ENCODE measurements around the gene FAM131B.

The FAM131B gene

DNA sequence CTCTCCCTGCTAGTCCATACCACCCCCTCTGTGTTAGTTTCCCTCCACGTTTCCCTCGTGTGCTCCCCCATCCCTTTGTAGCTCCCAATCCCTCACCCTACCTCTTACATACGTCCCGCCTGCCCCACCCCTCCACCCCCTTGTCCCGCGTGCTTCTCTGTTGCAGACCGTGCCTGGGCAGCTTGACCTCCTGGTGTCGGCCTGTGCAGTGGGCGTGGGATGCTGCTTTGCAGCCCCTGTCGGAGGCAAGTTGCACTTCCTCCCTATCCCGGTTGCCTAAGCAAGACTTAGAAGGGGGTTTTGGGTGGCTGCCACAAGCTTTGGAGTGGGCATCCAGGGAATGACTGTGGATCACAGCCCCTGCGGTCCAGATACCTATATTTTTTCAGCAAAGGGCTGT lies 38.9 kb downstream of the FAM131B start:
- TF ChIP-seq, protein P1, sequence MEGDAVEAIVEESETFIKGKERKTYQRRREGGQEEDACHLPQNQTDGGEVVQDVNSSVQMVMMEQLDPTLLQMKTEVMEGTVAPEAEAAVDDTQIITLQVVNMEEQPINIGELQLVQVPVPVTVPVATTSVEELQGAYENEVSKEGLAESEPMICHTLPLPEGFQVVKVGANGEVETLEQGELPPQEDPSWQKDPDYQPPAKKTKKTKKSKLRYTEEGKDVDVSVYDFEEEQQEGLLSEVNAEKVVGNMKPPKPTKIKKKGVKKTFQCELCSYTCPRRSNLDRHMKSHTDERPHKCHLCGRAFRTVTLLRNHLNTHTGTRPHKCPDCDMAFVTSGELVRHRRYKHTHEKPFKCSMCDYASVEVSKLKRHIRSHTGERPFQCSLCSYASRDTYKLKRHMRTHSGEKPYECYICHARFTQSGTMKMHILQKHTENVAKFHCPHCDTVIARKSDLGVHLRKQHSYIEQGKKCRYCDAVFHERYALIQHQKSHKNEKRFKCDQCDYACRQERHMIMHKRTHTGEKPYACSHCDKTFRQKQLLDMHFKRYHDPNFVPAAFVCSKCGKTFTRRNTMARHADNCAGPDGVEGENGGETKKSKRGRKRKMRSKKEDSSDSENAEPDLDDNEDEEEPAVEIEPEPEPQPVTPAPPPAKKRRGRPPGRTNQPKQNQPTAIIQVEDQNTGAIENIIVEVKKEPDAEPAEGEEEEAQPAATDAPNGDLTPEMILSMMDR (IDR thresholded peaks at IDR 0.05; ENCODE audit: insufficient read depth, low read length, missing control alignments), result no peak
- no peak for DNase-seq (ENCODE audit: low read depth, low spot score)
- ChIA-PET CTCF (no interaction called here), POLR2A (no interaction called here)
- H3K4me3 ChIP-seq (ENCODE audit: low read depth, low read length), result no peak overlapping the region

DNA sequence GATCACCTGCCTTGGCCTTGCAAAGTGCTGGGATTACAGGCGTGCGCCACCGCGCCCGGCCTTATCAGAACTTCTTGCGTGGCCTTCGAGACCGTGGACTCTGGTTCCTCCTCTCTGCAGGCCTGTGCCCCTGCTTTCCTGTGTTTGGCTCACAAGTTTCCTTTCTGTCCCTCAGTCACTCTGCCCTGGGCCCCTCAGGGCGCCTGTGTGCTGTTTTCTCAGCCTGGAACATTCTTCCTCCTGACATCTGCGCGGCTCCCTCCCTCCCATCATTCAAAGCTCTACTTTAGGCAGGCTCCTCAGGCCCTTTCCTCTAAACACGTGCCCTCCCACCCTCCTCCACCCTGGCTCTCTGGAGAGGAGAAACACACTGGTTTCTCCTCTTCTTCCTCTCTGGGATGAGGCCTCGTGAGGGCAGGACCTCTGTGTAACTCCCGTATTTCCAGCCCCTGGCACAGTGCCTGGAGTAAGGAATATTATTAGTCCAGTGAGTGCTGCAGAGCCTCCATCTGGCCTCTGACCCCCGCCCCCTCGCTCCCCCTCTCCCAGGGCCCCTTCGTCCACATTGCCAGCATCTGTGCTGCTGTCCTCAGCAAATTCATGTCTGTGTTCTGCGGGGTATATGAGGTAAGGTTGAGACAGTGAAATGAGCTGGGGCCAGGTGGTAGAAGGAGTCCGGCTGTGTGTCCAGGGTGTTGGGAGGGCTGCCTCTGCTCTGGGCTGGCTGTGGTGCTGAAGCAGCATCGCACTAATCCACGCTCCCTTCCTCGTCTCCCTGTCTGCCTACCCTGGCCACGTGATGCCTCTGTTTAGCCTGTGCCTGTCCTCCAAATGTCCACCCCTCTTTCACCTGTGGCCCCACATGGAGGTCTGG lies 39.5 kb downstream of the FAM131B start:
- DNase-seq (ENCODE audit: low read depth, low spot score), result no peak
- ChIA-PET CTCF (interaction anchor here (1.0 kb wide), 1 partner anchor 18 kb away, joined by 3 read pairs; no protein-coding TSS in a partner anchor), POLR2A (no interaction called here)
- TF ChIP-seq, protein P1 (IDR thresholded peaks at IDR 0.05; ENCODE audit: insufficient read depth, low read length, missing control alignments), result no peak
- no peak overlapping the region for H3K4me3 ChIP-seq (ENCODE audit: low read depth, low read length)

DNA sequence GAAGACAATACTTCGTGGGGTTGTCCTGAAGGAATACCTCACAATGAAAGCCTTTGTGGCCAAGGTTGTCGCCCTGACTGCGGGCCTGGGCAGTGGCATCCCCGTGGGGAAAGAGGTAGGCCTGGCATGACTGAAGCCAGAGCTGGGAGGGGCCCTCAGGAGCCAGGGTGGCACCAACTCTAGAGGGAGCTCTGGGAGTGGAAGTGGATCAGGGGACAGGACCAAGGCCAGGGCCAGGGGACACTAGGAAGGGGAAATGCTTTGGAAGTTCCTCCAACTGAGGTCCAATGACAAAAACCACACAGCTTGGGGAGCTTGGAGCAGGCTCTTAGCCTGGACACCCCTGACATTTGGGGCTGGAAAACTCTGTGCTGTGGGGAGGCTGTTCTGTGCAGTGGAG lies 40.8 kb downstream of the FAM131B start:
- ChIA-PET CTCF (interaction anchor here (1.0 kb wide), 1 partner anchor 81 kb away, joined by 3 read pairs; no protein-coding TSS in a partner anchor), POLR2A (no interaction called here)
- H3K4me3 ChIP-seq (ENCODE audit: low read depth, low read length), result no peak overlapping the region
- TF ChIP-seq, protein P1 (IDR thresholded peaks at IDR 0.05; ENCODE audit: insufficient read depth, low read length, missing control alignments), result no peak
- no peak for DNase-seq (ENCODE audit: low read depth, low spot score)

DNA sequence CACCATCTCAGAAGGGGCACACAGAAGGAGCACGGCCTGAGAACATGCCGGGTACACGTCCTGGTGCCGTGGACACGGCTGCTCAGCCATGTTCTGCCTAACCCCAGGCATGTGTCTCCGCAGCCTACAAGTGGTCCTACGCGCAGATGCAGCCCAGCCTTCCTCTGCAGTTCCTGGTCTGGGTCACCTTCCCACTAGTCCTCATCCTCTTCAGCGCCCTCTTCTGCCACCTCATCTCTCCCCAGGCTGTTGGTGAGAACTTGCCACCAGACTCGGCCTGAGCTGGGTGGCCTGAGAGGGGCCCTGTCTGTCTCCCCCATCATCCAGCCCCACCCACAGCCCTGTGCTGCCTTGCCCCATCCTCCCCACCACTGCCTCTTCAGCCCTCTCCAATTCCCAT lies 41.3 kb downstream of the FAM131B start:
- CTCF ChIA-PET, result interaction anchor here (1.0 kb wide), 1 partner anchor 81 kb away, joined by 3 read pairs; no protein-coding TSS in a partner anchor

DNA sequence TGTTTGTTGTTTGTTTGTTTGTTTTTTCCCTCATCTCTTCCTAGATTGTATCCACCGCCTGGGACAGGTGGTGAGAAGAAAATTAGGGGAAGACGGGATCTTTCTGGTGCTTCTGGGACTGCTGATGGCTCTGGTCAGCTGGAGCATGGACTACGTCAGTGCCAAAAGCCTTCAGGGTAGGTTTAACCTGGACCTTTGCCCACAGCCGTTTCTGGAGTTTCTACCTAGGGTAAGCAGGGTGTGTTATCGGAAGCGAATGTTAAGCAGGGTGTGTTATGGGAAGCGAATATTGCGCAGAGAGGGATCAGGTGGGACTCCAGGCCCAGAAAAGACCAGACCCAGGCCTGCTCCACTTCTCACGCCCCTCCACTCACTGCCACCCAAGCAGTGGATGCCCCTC lies 41.9 kb downstream of the FAM131B start:
- CTCF ChIA-PET, result no interaction called here
- H3K4me3 ChIP-seq (ENCODE audit: low read depth, low read length), result no peak overlapping the region
- no peak for DNase-seq (ENCODE audit: low read depth, low spot score)
- TF ChIP-seq, protein P1 (IDR thresholded peaks at IDR 0.05; ENCODE audit: insufficient read depth, low read length, missing control alignments), result no peak
- POLR2A ChIA-PET, result no interaction called here

More for the DNA sequence above, 41.3 kb downstream of the FAM131B start:
- DNase-seq (ENCODE audit: low read depth, low spot score), result no peak
- POLR2A ChIA-PET, result no interaction called here
- TF ChIP-seq, protein P1 (IDR thresholded peaks at IDR 0.05; ENCODE audit: insufficient read depth, low read length, missing control alignments), result no peak
- H3K4me3 ChIP-seq (ENCODE audit: low read depth, low read length), result no peak overlapping the region

DNA sequence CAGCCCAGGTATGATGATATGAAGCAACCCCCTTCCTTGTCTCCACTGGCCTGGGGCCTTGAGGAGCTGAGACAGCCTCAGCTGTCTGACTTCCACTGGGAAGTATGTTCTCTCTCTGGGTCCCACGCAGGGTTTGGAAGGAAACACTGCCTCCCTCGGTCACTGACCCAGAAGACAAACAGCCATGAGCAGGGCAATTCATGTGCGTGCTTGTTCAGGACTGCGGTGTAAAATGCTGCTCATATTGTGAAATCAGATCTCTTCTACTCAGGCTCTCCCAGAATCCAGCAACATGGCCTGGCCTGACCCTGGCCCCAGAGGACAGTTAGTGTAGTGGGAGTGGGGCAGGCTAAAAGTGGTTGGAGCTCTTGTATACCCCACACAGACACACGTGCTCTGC lies 43.9 kb downstream of the FAM131B start:
- H3K4me3 ChIP-seq (ENCODE audit: low read depth, low read length), result no peak overlapping the region
- TF ChIP-seq, protein P1 (IDR thresholded peaks at IDR 0.05; ENCODE audit: insufficient read depth, low read length, missing control alignments), result no peak
- ChIA-PET CTCF (interaction anchor here (1.0 to 1.5 kb wide), 2 partner anchors 10 to 13 kb away, joined by 3 read pairs; no protein-coding TSS in a partner anchor), POLR2A (no interaction called here)
- DNase-seq (ENCODE audit: low read depth, low spot score), result peak; percentile 29
